Transverse colon (tissue), 4 donors: Measurements from ENCODE around the gene RAPGEF2. TPM values are rescaled to one million over a fixed set of nuclear protein-coding genes. Genes with fewer than 3 reads are reported as not detected.
A peak's percentile ranks its signal among the peaks of the same experiment; 100 is the strongest.

Experiments used
- DNase-seq: peaks from one replicate; pipeline ENCODE4 v3.0.0-alpha.2; 2019
- H3K27ac ChIP-seq, 4 donors: fragments of 200-600 bp; sonication (generic); 2 replicates each; pipeline ENCODE4 v1.5.1; 2016 to 2018; ENCODE audit warnings: inconsistent platforms in 4 of 4
- H3K27me3 ChIP-seq: fragments of 200-600 bp; sonication (generic); 2 replicates; pipeline ENCODE4 v1.5.1; 2017; ENCODE audit warnings: inconsistent platforms
- H3K36me3 ChIP-seq, 4 donors: fragments of 200-600 bp; sonication (generic); 2 replicates each; pipeline ENCODE4 v1.5.1; 2017 to 2019; ENCODE audit warnings: inconsistent platforms in 4 of 4
- H3K4me1 ChIP-seq, 4 donors: fragments of 200-600 bp; sonication (generic); 2 replicates each; pipeline ENCODE4 v1.5.1; 2017 to 2020; ENCODE audit warnings: inconsistent platforms in 4 of 4
- H3K4me3 ChIP-seq, 4 donors: fragments of 200-600 bp; sonication (generic); 1 replicate in 1 of 4; 2 replicates in 3 of 4; pipeline versions ENCODE4 v1.5.1 to v1.6.1; 2017 to 2019; ENCODE audit warnings: inconsistent platforms in 4 of 4
- H3K9me3 ChIP-seq, 2 donors: fragments of 200-600 bp; sonication (generic); 2 replicates each; pipeline ENCODE4 v1.5.1; 2017 to 2019; ENCODE audit warnings: inconsistent platforms in 2 of 2
- EP300 ChIP-seq: sonication (generic); formaldehyde crosslinking; IDR thresholded peaks from one replicate; pipeline ENCODE4 v1.6.1; 2017; ENCODE audit warnings: antibody characterized with exemption, low read depth
- POLR2A ChIP-seq: fragments of 450-650 bp; IDR thresholded peaks from one replicate; pipeline ENCODE4 v1.6.1; 2016; ENCODE audit warnings: antibody characterized with exemption, mild to moderate bottlenecking, moderate library complexity
- POLR2AphosphoS5 ChIP-seq, 3 donors: sonication (generic); formaldehyde crosslinking; IDR thresholded peaks; one replicate each; pipeline ENCODE4 v1.6.1; 2016; ENCODE audit warnings: antibody characterized with exemption in 3 of 3
- WGBS, 2 donors: methylation state at CpG; one replicate each; pipeline ENCODE4 v1.1.5; 2018; ENCODE audit warnings: low coverage in 1 of 2; 5-methylcytosine and 5-hydroxymethylcytosine counted together
- in situ Hi-C, 4 donors: fragments of 200-750 bp; cut with MboI; loops; one replicate each; pipeline versions ENCODE4 v1.15.0 to v1.15.1; 2017; ENCODE audit warnings: low sequenced_read_pairs in 3 of 4, low pct_ligation_motif_present in 1 of 4, low pct_unique_long_range_greater_than_20kb in 1 of 4
- intact Hi-C: fragments of 100-400 bp; cut with DNase I; formaldehyde crosslinking; loops from one replicate; pipeline ENCODE4 v1.15.1; 2023; ENCODE audit warnings: low total_unique reads
- total RNA-seq, 4 donors: library from RNA; depleted of rRNA; stranded (reverse); fragments of >200 nt; gene quantifications; one replicate each; pipeline ENCODE4 v1.1.0, GENCODE V29; 2016
- TF ChIP-seq, protein P1 (sequence below), 5 experiments: fragments of 200-600 bp in 3 of 5; fragments of 450-650 bp in 2 of 5; sonication (generic) in 3 of 5; IDR thresholded peaks; 1 replicate in 2 of 5; 2 replicates in 3 of 5; pipeline ENCODE4 v1.5.1; 2016 to 2017; ENCODE audit warnings: antibody characterized with exemption in 5 of 5, inconsistent platforms in 3 of 5, mild to moderate bottlenecking in 2 of 5, moderate library complexity in 1 of 5

RAPGEF2 gene
- total RNA-seq, 4 donors from 2014 or later, result 23.3 to 64.8 (median 49.6) TPM

DNA sequence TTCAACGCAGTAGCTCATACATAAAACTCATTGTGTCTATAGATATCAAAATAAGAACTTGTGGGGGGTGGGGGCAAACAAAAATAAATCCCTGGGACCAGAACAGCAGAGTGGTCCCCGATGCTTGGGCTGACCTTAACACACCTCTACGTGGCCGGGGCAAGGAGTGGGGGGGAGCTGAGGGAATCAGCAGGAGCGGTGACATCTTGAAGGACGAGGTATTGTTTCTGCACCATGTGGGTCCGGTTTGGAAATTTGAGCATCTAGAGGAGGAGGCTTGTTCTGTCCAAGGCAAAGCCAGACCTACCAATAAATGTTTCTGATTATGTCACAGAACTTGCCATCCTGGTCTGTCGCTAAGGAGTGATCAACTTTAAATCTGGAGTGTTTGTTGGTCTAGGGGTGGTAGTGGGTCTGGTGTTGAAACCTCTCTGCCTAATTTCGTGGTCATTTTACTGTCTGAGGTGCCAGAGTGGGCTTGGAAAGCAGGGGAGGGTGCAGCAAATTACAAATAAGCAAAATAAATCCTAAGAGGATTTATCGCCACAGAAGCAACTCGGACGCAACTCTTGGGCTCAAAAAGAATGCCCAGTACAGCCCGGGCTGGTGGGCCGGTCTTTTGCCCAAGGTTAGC, 774 bp upstream of the RAPGEF2 start:
- intact Hi-C loops, result loop anchor here (10.0 kb wide), 1 partner anchor 73 kb away; no protein-coding TSS in a partner anchor
- H3K9me3 ChIP-seq, result no peaks in the 10 kb centered on the region
- peak overlapping the region; percentile 65 to 99 (median 95) for H3K4me3 ChIP-seq
- peak overlapping the region; percentile 97 to 100 (median 98) for H3K27ac ChIP-seq
- DNase-seq, result no peak
- no peaks in the 10 kb centered on the region for H3K27me3 ChIP-seq
- H3K4me1 ChIP-seq, result peaks cover 7 to 30% (median 14%) of the 10 kb centered on the region in 4 donors
- H3K36me3 ChIP-seq, result no peaks in the 10 kb centered on the region
- WGBS, 2 donors, result 50 to 60% methylated on average over 3 to 12 of the region's 14 CpGs
- no peak for TF ChIP-seq EP300
- no peak for TF ChIP-seq POLR2A
- TF ChIP-seq, protein P1, sequence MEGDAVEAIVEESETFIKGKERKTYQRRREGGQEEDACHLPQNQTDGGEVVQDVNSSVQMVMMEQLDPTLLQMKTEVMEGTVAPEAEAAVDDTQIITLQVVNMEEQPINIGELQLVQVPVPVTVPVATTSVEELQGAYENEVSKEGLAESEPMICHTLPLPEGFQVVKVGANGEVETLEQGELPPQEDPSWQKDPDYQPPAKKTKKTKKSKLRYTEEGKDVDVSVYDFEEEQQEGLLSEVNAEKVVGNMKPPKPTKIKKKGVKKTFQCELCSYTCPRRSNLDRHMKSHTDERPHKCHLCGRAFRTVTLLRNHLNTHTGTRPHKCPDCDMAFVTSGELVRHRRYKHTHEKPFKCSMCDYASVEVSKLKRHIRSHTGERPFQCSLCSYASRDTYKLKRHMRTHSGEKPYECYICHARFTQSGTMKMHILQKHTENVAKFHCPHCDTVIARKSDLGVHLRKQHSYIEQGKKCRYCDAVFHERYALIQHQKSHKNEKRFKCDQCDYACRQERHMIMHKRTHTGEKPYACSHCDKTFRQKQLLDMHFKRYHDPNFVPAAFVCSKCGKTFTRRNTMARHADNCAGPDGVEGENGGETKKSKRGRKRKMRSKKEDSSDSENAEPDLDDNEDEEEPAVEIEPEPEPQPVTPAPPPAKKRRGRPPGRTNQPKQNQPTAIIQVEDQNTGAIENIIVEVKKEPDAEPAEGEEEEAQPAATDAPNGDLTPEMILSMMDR (IDR thresholded peaks at IDR 0.05), result no peak
- TF ChIP-seq POLR2AphosphoS5 (IDR thresholded peaks at IDR 0.05), result no peak
- in situ Hi-C loops, result no loop called here

DNA sequence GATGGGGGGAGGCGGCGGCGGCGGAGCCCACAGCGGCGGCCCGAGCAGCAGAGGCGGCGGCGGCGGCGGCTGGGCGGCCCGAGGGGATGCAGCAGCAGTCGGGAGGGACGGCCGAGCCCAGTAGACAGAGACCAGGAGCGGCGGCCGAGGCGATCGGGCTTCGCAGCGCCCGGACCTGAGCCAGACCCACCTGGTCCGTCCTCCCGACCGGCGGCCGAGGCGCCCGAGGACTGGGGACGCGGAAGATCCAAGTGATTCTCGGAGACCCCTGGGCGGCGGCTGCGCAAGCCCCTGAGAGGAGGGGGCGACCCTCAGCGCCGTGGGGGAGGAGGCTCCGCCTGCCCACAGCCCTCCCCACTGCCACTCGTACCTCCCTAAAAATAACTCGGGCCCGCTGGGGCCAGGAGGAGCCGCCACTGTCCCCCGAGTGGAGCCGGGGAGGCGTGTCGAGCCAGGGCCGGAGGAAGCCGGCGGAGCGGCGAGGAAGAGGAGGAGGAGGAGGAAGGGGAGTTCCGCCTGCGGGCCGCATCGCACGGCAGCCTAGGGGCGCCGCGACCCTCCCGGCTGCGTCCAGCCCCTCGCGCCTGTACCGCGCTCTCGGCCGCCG, 608 bp downstream of the RAPGEF2 start:
- H3K27me3 ChIP-seq, result no peaks in the 10 kb centered on the region
- H3K27ac ChIP-seq, result peak overlapping the region; percentile 97 to 100 (median 98)
- H3K9me3 ChIP-seq, result no peaks in the 10 kb centered on the region
- no peaks in the 10 kb centered on the region for H3K36me3 ChIP-seq
- intact Hi-C loops, result loop anchor here (10.0 kb wide), 1 partner anchor 71 kb away; no protein-coding TSS in a partner anchor
- TF ChIP-seq, protein P1 (IDR thresholded peaks at IDR 0.05), result no peak
- no peak for TF ChIP-seq POLR2AphosphoS5 (IDR thresholded peaks at IDR 0.05)
- no peak for TF ChIP-seq EP300
- TF ChIP-seq POLR2A, result no peak
- 1% methylated on average over 38 of the region's 72 CpGs; no CpG with 5 or more reads in 1 of the 2 donors for WGBS, 2 donors
- H3K4me3 ChIP-seq, result peak overlapping the region; percentile 93 to 99 (median 95)
- peaks cover 7 to 41% (median 17%) of the 10 kb centered on the region in 4 donors for H3K4me1 ChIP-seq
- peak; percentile 58 for DNase-seq
- in situ Hi-C loops, result no loop called here

DNA sequence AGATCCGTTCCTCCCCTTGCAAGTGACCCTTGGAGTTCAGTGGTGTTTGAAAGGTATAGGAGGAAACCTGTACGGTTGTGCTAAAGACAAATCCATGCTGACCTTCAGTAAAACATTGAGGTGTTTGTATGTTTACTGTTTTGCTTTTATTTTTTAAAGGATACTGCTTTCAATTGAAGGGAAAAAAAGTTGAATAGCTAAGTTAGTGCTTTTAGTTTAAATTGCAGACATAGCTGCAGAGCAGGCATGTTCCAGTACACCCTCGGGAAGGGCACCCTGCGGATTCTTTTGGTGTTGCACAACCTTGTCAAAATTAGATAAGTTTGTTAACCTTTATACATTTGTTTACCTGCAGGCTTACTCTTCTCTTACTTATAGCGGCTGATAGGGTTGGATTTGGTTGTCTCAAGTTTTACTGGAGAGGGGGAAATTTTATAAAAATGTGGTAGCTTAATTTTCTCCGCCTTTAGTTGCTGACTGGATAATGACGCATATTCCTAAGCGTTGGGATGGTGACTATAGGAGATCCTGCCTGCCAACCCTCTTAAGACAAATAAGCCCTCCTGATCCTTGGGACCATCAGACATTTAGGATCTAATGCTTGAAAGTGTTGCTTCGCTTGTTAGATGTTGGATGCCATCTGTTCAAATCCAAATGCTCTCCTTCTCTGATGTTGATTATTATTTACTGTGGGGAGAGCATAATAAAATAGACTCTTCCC, 2.0 kb downstream of the RAPGEF2 start:
- peak overlapping the region; percentile 97 to 100 (median 98) for H3K27ac ChIP-seq
- 13 to 22% methylated on average over 7 to 9 of the region's 9 CpGs for WGBS, 2 donors
- no peaks in the 10 kb centered on the region for H3K27me3 ChIP-seq
- peaks cover 7 to 41% (median 17%) of the 10 kb centered on the region in 4 donors for H3K4me1 ChIP-seq
- no peaks in the 10 kb centered on the region for H3K9me3 ChIP-seq
- no peak for TF ChIP-seq POLR2AphosphoS5 (IDR thresholded peaks at IDR 0.05)
- TF ChIP-seq, protein P1 (IDR thresholded peaks at IDR 0.05), result peak in 4 of 5 experiments; percentile 6 to 41 (median 18)
- no peak for TF ChIP-seq EP300
- TF ChIP-seq POLR2A, result no peak
- in situ Hi-C loops (no loop called here), intact Hi-C loops (loop anchor here (10.0 kb wide), 1 partner anchor 70 kb away; no protein-coding TSS in a partner anchor)
- H3K4me3 ChIP-seq, result peak overlapping the region; percentile 54 to 99 (median 95)
- H3K36me3 ChIP-seq, result no peaks in the 10 kb centered on the region
- DNase-seq, result peak; percentile 34

DNA sequence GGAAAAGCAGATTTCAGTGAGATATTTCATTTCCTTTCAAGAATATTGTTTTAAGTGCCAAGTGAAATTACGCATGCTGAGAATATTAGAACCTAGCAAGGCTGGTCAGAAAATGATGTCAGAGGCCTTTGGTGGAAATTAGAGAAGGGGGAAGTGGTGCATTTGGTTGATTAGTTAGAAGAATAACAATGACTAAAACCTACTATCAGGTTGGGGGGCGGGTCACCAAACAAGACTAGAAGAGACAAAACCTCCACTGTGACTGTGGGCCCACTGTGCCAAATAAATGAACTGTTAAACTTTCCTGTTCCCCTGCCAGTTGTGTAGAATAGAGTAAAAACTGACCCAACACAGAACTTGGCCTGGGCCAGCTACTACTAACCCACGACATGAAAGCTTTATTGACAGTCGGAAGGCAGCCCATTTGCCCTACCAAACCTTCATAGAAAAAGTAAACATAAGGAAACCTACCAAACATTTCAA, 2.9 kb downstream of the RAPGEF2 start:
- in situ Hi-C loops, result no loop called here
- peak overlapping the region in 3 of 4 donors; percentile 97 to 100 (median 99) for H3K27ac ChIP-seq

More for the DNA sequence above, 2.9 kb downstream of the RAPGEF2 start:
- no peak for DNase-seq
- WGBS, 2 donors, result 51 to 66% methylated on average over 4 of the region's 4 CpGs
- Histone ChIP-seq H3K4me3 (peak overlapping the region in 3 of 4 donors; percentile 93 to 99 (median 97)), H3K4me1 (peaks cover 7 to 41% (median 17%) of the 10 kb centered on the region in 4 donors), H3K27me3 (no peaks in the 10 kb centered on the region), H3K9me3 (no peaks in the 10 kb centered on the region), H3K36me3 (no peaks in the 10 kb centered on the region)
- intact Hi-C loops, result loop anchor here (10.0 kb wide), 1 partner anchor 69 kb away; no protein-coding TSS in a partner anchor
- TF ChIP-seq POLR2AphosphoS5 (IDR thresholded peaks at IDR 0.05), result no peak
- TF ChIP-seq, protein P1 (IDR thresholded peaks at IDR 0.05), result no peak
- no peak for TF ChIP-seq POLR2A
- no peak for TF ChIP-seq EP300
